Activated T-cell treated with anti-CD3 and anti-CD28 coated beads, Interleukin-2, amount 50 U/mL, for 72 hours (primary cell): ENCODE results near the gene OSBP. TPM values are rescaled to one million over a fixed set of nuclear protein-coding genes. Genes with fewer than 3 reads are reported as not detected.
"Not testable (repeated sequence)": the region's sequence is repeated elsewhere in the genome, so short reads cannot be mapped to it uniquely, and the experiment has no call there.

Experiments
- ATAC-seq, 2 donors: fragments of 150-1000 bp; cut with Tn5 transposase; replicated peaks in 1 of 2; 2 replicates each; pipeline ENCODE4 v1.10.0; 2021; ENCODE audit warnings: moderate library complexity in 2 of 2, mild to moderate bottlenecking in 1 of 2
- DNase-seq, 2 donors: peaks; one replicate each; pipeline ENCODE4 v3.0.0; 2021 to 2022; ENCODE audit warnings: mixed read lengths in 1 of 2
- H3K27ac Mint-ChIP-seq: one replicate; pipeline ENCODE4 v1.8.0; 2022; ENCODE audit warnings: mild to moderate bottlenecking, moderate library complexity, mixed read lengths
- H3K27me3 Mint-ChIP-seq: one replicate; pipeline ENCODE4 v1.8.0; 2022; ENCODE audit warnings: low read depth, mixed read lengths
- H3K36me3 Mint-ChIP-seq, 2 donors: one replicate each; pipeline ENCODE4 v1.8.0; 2022; ENCODE audit warnings: mixed read lengths in 2 of 2, mild to moderate bottlenecking in 1 of 2; ENCODE audit not compliant: insufficient read depth in 2 of 2
- H3K4me1 Mint-ChIP-seq: one replicate; pipeline ENCODE4 v1.8.0; 2022; ENCODE audit warnings: low read depth, mixed read lengths
- H3K4me3 Mint-ChIP-seq, 2 donors: one replicate each; pipeline ENCODE4 v1.8.0; 2022; ENCODE audit warnings: mild to moderate bottlenecking in 2 of 2, mixed read lengths in 2 of 2, moderate library complexity in 2 of 2
- H3K9me3 Mint-ChIP-seq, 2 donors: one replicate each; pipeline ENCODE4 v1.8.0; 2022; ENCODE audit warnings: mixed read lengths in 2 of 2
- total RNA-seq, 2 donors: library from RNA; stranded (reverse); gene quantifications; one replicate each; pipeline ENCODE4 v1.2.3, GENCODE V29; 2022

Gene OSBP
- total RNA-seq, 2 donors from 2014 or later: 61.9 to 67.4 TPM

DNA sequence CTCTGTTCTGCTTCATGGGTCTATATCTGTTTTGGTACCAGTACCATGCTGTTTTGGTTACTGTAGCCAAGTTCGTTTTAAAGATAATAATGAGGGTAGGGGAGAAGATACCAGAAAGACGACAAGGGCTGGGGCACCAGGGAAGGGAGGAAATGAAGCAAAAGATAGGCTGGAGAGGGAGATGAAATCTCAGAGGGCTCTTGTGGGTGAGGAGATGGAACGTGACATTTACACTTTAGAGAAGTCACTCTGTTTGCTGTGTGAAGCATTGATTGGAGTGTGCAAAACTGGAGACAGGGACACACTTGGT is 70.8 kb downstream of the OSBP start:
- no peak for ATAC-seq
- Mint-ChIP-seq H3K4me3 (no peak overlapping the region), H3K9me3 (peaks cover 0 to 2% of the 10 kb centered on the region in 2 donors), H3K36me3 (peaks cover 0 to 2% of the 10 kb centered on the region in 2 donors), H3K27me3 (no peaks in the 10 kb centered on the region), H3K27ac (no peak overlapping the region), H3K4me1 (peaks cover 20% of the 10 kb centered on the region)
- no peak for DNase-seq

DNA sequence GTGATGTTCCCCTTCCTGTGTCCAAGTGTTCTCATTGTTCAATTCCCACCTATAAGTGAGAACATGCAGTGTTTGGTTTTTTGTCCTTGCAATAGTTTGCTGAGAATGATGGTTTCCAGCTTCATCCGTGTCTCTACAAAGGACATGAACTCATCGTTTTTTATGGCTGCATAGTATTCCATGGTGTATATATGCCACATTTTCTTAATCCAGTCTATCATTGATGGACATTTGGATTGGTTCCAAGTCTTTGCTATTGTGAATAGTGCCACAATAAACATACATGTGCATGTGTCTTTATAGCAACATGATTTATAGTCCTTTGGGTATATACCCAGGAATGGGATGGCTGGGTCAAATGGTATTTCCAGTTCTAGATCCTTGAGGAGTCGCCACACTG is 71.9 kb downstream of the OSBP start:
- H3K27me3 Mint-ChIP-seq, ATAC-seq: not testable (repeated sequence)

DNA sequence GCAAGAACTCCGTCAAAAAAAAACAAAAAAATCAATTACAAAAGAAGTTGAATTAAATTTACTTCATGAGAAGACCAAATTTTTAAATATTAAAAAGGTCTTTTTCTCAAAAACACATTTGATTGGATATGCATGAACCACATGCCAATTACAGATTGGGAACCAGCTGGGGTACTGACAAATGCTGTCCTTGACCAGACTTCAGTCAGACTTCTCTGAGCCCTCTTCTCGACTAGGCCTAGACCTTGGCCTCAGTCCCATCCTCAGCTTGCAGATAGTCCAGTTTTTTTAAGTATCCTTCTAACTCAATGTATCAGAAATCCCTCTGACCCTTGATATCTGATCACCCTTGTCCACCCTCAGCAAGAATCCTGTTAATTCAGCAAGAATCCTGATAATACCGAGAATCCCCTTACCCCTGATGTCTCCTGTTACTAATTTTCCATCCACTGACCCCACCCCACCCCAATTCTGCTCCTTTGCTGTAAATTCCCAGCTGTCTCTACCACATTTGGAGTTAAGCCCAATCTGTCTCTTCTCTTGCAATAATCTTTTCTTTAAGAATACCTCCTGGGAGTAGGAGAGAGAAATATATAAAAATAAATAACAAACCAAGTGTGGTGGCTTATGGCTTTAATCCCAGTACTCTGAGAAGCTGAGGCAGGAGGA is 73.3 kb downstream of the OSBP start:
- no peak overlapping the region for H3K27ac Mint-ChIP-seq
- peaks cover 15% of the 10 kb centered on the region for H3K4me1 Mint-ChIP-seq
- no peak overlapping the region for H3K4me3 Mint-ChIP-seq
- no peak for DNase-seq
- H3K9me3 Mint-ChIP-seq: peaks cover 0 to 2% of the 10 kb centered on the region in 2 donors
- ATAC-seq: no peak
- H3K27me3 Mint-ChIP-seq: no peaks in the 10 kb centered on the region
- H3K36me3 Mint-ChIP-seq: peaks cover 0 to 2% of the 10 kb centered on the region in 2 donors

More for the DNA sequence above, 71.9 kb downstream of the OSBP start:
- H3K36me3 Mint-ChIP-seq, H3K4me1 Mint-ChIP-seq, DNase-seq, H3K27ac Mint-ChIP-seq, H3K9me3 Mint-ChIP-seq, H3K4me3 Mint-ChIP-seq: not testable (repeated sequence)

DNA sequence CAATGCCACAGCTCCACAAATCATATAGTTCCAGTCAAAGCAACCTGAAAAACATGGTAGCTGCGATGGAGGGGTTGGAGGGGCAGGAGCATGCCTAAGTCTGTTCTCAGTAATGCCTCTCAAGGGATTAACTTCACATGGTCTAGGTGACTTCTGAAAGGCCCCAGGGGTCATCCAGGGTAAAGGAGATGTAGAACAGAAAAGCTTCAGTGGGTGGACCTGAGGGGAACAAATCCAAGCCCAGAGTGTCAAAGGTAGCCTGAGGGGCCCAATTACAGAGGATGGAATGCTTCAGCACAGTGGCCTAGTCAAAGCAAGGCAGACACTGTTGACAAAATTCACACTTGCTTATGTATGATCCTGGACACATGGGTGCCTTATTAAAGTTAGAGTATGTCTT is 80.9 kb downstream of the OSBP start:
- DNase-seq (no peak), ATAC-seq (no peak)
- H3K27me3 Mint-ChIP-seq: no peaks in the 10 kb centered on the region
- H3K4me3 Mint-ChIP-seq: no peak overlapping the region
- no peak overlapping the region for H3K27ac Mint-ChIP-seq
- no peaks in the 10 kb centered on the region for H3K9me3 Mint-ChIP-seq
- peaks cover 19% of the 10 kb centered on the region for H3K4me1 Mint-ChIP-seq
- H3K36me3 Mint-ChIP-seq: no peaks in the 10 kb centered on the region

DNA sequence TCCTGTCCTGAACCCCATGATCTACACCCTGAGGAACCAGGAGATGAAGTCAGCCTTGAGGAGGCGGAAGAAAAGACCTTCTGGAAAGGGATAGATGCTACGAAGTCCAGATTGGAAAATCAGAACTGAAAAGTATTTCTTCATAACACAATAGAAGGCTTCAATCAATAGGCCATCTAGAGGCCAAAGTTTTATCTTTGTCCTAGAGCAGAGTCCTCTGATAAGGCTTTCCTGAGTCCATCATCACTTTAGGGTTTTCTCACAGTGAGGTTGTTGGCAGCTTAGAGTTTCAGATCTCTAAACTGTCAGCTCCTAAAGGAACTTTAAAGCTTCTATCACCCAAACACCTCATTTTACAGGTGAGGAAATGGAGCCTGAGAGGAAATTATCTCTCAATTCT is 83.0 kb downstream of the OSBP start:
- no peaks in the 10 kb centered on the region for H3K27me3 Mint-ChIP-seq
- H3K9me3 Mint-ChIP-seq: no peaks in the 10 kb centered on the region
- no peak for DNase-seq
- peaks cover 14% of the 10 kb centered on the region for H3K4me1 Mint-ChIP-seq
- no peak overlapping the region for H3K4me3 Mint-ChIP-seq
- H3K36me3 Mint-ChIP-seq: no peaks in the 10 kb centered on the region
- H3K27ac Mint-ChIP-seq: no peak overlapping the region
- no peak for ATAC-seq

DNA sequence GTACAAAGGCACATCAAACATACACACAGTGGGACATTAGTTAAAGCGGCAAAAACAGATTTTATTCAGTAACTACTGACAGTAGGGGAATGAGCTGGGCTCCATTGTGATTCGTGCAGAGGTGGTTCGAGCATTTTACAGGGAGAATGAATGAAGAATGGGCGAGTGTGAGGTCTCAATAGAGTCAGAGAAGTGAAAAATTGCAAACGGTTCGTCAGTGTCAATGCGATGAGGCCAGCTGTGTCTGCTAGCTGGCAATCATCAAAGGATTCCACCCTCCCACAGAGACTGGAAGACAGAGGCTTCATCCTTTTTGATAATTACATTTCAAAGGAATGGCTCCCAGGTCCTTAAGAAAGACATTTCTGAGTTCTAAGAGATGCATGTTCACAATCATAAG is 86.9 kb downstream of the OSBP start:
- Mint-ChIP-seq H3K27ac (no peak overlapping the region), H3K36me3 (no peaks in the 10 kb centered on the region), H3K9me3 (no peaks in the 10 kb centered on the region), H3K4me3 (no peak overlapping the region), H3K4me1 (peaks cover 5% of the 10 kb centered on the region), H3K27me3 (no peaks in the 10 kb centered on the region)
- no peak for DNase-seq
- no peak for ATAC-seq

Other genes starting within 250 kb of the OSBP start
- gene OR5A2, start 189.4 kb downstream of the OSBP start, total RNA-seq: not detected
- gene OR5A1, start 179.3 kb downstream of the OSBP start, total RNA-seq: not detected
- gene OR4D6, start 158.8 kb downstream of the OSBP start, total RNA-seq: not detected
- not detected for gene OR4D10, start 142.5 kb downstream of the OSBP start, total RNA-seq
- not detected for gene OR4D11, start 112.2 kb downstream of the OSBP start, total RNA-seq
- not detected for gene OR4D9, start 104.2 kb downstream of the OSBP start, total RNA-seq
- gene PATL1, start 53.3 kb upstream of the OSBP start, total RNA-seq: 10 to 100 TPM; 70.9 to 75.1 TPM
- gene OR10V1, start 98.1 kb upstream of the OSBP start, total RNA-seq: not detected
- gene STX3, start 139.6 kb upstream of the OSBP start, total RNA-seq: 10 to 100 TPM in 1 of 2 donors, 1 to 10 TPM in 1; 6.9 to 12.9 TPM
- gene MRPL16, start 195.0 kb upstream of the OSBP start, total RNA-seq: 10 to 100 TPM; 53.8 to 58.0 TPM
- not detected for gene CBLIF, start 229.7 kb upstream of the OSBP start, total RNA-seq